Skeletal muscle tissue (tissue), 4 donors: ENCODE data around the gene SNCB. TPM values are rescaled to one million over a fixed set of nuclear protein-coding genes. Genes with fewer than 3 reads are reported as not detected.
A peak's percentile ranks its signal among the peaks of the same experiment; 100 is the strongest.

Experiments
- H3K27ac ChIP-seq: one replicate; pipeline ENCODE4 v1.7.0; 2013; ENCODE audit warnings: mild to moderate bottlenecking, low read depth, low read length, inconsistent platforms
- H3K27me3 ChIP-seq, 3 donors: one replicate each; pipeline ENCODE4 v1.7.0; 2013; ENCODE audit warnings: low read length in 3 of 3; ENCODE audit not compliant: control insufficient read depth in 3 of 3, insufficient read depth in 3 of 3
- H3K36me3 ChIP-seq, 3 donors: one replicate each; pipeline ENCODE4 v1.7.0; 2013; ENCODE audit warnings: low read length in 3 of 3; ENCODE audit not compliant: control insufficient read depth in 3 of 3, insufficient read depth in 3 of 3
- H3K4me1 ChIP-seq, 3 donors: one replicate each; pipeline ENCODE4 v1.7.0; 2013; ENCODE audit warnings: low read length in 3 of 3, mild to moderate bottlenecking in 3 of 3; ENCODE audit not compliant: control insufficient read depth in 3 of 3, insufficient read depth in 3 of 3
- H3K4me3 ChIP-seq, 3 donors: one replicate each; pipeline ENCODE4 v1.7.0; 2013; ENCODE audit warnings: low read length in 3 of 3
- H3K9ac ChIP-seq, 3 donors: one replicate each; pipeline ENCODE4 v1.7.0; 2013; ENCODE audit warnings: low read length in 3 of 3, mild to moderate bottlenecking in 3 of 3, moderate library complexity in 2 of 3, low read depth in 1 of 3
- H3K9me3 ChIP-seq, 3 donors: one replicate each; pipeline ENCODE4 v1.7.0; 2013; ENCODE audit warnings: low read length in 3 of 3; ENCODE audit not compliant: control insufficient read depth in 3 of 3
- total RNA-seq: library from RNA; depleted of rRNA; stranded (reverse); fragments of >200 nt; gene quantifications from one replicate; pipeline ENCODE4 v1.2.3, GENCODE V29; 2014
- donor health status: Osteomylitis.

Gene SNCB
- total RNA-seq, 1 donor from 2014 or later: not detected

DNA sequence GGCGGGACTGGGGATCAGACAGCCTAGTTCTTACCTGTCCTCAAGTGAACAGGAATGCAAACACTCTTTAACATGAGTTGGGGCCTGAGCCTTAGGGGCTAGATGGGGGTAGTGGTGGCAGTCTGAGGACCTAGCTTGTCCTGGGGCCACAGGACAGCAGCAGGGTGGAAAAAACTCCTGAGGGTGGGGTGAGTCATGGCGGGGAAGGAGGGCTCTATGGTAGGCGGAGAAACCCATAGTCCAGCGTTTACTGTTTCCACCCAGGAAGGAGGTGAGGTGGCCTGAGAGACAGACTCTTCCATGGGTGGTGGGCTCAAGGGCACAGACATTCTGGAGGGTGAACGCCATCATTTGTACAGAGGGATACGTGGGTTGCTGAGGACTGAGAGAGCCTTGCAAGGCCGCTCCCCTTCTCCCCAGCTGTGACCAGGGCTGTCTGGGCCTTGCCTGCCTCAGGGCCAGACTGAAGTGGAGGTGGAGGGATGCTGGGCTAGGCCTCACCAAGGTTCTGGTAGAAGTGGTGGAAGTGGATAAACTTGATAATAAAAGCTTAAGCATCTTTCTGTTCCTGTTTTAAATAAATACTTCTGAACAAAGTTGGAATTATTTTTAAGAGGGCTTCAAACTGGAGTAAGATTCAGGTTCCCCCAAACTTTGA is 15.8 kb upstream of the SNCB start:
- no peaks in the 10 kb centered on the region for H3K36me3 ChIP-seq
- H3K9ac ChIP-seq: peak overlapping the region; percentile 76 to 88 (median 83)
- peaks cover 17 to 29% (median 19%) of the 10 kb centered on the region in 3 donors for H3K4me1 ChIP-seq
- no peaks in the 10 kb centered on the region for H3K27me3 ChIP-seq
- H3K27ac ChIP-seq: peak overlapping the region; percentile 66
- H3K4me3 ChIP-seq: peak overlapping the region in 2 of 3 donors; percentile 73 to 83
- H3K9me3 ChIP-seq: no peaks in the 10 kb centered on the region

GRCh38 chr5:176644878-176645670 is 14.7 kb upstream of the SNCB start:
- Histone ChIP-seq H3K27me3 (no peaks in the 10 kb centered on the region), H3K27ac (no peak overlapping the region), H3K9me3 (no peaks in the 10 kb centered on the region), H3K4me1 (peaks cover 20 to 32% (median 26%) of the 10 kb centered on the region in 3 donors), H3K4me3 (no peak overlapping the region), H3K36me3 (no peaks in the 10 kb centered on the region), H3K9ac (peak overlapping the region in 1 of 3 donors; percentile 8)

- Histone ChIP-seq H3K4me3 (no peak overlapping the region), H3K27ac (no peak overlapping the region), H3K9ac (no peak overlapping the region), H3K36me3 (no peaks in the 10 kb centered on the region), H3K27me3 (no peaks in the 10 kb centered on the region), H3K9me3 (no peaks in the 10 kb centered on the region), H3K4me1 (peaks cover 26 to 36% (median 27%) of the 10 kb centered on the region in 3 donors)
Observed at GRCh38 chr5:176644294-176644693, 14.0 kb upstream of the SNCB start.

DNA sequence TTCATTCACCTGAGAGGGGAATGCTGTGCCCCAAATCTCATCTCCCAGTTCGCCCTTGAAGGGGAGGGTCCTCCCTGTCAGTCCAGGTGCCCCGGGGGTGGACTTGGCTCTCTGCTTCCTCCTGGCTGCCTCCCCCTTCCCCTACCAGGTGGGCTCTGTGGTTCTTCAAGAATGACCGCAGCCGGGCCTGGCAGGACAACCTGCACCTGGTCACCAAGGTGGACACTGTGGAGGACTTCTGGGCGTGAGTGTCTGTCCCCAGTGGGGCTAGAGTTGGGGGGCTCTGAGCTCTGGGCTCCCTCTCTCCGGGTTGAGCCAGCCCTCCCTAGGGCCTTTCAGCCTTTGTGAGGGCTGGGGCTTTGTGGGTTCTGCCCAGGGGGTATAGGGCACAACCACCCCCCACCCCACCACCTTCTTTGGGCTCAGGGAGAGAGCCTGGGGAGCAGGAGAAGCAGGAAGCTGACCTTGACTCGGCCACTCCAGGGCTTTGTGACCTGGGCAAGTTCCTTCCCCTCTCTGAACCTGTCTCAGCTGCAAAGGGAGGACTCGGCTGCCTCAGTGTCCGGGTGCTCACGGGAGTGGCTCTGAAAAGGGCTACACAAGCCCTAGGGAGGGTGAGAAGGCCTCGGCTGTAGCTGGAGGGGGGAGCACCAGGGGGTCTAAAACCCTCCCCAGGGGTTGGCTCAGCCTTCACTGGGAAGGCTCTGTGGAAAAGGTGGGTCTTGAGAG is 13.3 kb upstream of the SNCB start:
- no peak overlapping the region for H3K27ac ChIP-seq

DNA sequence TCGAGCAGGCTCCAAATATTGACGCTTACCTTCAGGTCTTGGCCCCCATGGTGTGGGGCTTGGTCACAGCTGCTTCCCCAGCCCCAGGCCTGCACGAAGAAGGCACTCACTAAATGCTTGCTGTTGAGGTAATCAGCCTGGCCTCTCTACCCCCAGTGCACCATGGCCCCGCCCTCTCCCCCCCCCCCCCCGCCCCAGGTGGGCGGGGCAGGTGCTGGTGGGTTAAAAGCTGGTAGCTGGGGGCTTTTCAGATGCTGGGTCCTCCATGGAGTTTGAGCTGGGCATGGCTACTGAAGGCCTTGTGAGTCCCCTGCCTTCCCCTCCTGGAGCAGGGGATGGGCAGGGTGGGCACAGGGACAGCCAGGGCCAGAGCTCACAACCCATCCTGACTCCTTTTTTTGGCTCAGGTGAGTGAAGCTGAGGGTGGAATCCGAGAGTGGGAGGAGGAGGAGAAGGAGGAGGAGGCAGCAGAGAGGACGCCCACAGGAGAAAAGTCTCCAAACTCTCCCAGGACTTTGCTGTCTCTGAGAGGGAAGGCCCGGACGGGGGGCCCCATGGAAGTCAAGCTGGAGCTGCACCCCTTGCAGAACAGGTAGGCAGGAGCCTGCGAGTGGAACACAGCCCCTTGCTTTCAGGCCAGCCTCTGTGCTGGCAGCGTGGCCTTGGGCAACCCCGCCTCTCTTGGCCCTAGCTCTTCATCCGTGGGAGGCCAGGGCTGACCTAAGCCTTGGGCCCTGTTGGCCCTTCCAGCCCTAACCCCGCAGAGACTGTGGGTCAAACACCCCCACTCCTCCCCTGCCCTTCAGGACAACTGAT is 12.5 kb upstream of the SNCB start:
- Histone ChIP-seq H3K27ac (no peak overlapping the region), H3K36me3 (no peaks in the 10 kb centered on the region), H3K9me3 (no peaks in the 10 kb centered on the region), H3K4me3 (no peak overlapping the region), H3K4me1 (peaks cover 17 to 26% (median 20%) of the 10 kb centered on the region in 3 donors), H3K9ac (no peak overlapping the region), H3K27me3 (no peaks in the 10 kb centered on the region)

More for the DNA sequence above, 13.3 kb upstream of the SNCB start:
- Histone ChIP-seq H3K36me3 (no peaks in the 10 kb centered on the region), H3K9me3 (no peaks in the 10 kb centered on the region), H3K9ac (no peak overlapping the region), H3K27me3 (no peaks in the 10 kb centered on the region), H3K4me1 (peaks cover 24 to 34% (median 27%) of the 10 kb centered on the region in 3 donors), H3K4me3 (no peak overlapping the region)

- Histone ChIP-seq H3K9me3 (no peaks in the 10 kb centered on the region), H3K36me3 (no peaks in the 10 kb centered on the region), H3K27me3 (no peaks in the 10 kb centered on the region), H3K4me1 (peaks cover 8 to 16% (median 9%) of the 10 kb centered on the region in 3 donors), H3K27ac (peak overlapping the region; percentile 45), H3K4me3 (no peak overlapping the region), H3K9ac (peak overlapping the region in 1 of 3 donors; percentile 64)
Observed at GRCh38 chr5:176640616-176641015, 10.3 kb upstream of the SNCB start.

DNA sequence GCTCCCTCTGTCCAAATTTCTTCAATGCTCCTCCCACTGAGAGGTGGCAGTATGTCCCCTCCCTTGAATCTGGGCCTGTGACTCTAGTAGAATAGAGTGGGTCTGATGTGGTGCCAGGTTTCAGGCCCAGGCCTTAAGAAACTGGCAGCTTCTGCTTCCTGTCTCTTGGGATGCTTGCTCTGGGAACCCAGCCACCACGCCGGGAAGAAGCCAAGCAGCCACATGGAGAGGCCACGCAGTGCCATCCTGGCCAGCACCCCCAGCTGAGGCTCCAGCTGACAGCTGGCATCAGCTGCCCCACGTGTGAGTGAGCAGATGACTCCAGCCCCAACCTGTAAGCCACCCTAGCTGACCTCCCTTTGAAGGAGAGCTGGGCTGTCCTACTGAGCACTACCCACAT is 9.6 kb upstream of the SNCB start:
- H3K9ac ChIP-seq: peak overlapping the region in 1 of 3 donors; percentile 64
- H3K27ac ChIP-seq: peak overlapping the region; percentile 45
- H3K4me1 ChIP-seq: peaks cover 8 to 16% (median 9%) of the 10 kb centered on the region in 3 donors
- no peaks in the 10 kb centered on the region for H3K9me3 ChIP-seq
- H3K36me3 ChIP-seq: no peaks in the 10 kb centered on the region
- H3K27me3 ChIP-seq: peaks cover 0 to 3% (median 3%) of the 10 kb centered on the region in 3 donors
- H3K4me3 ChIP-seq: no peak overlapping the region

- H3K27ac ChIP-seq: no peak overlapping the region
- H3K9me3 ChIP-seq: no peaks in the 10 kb centered on the region
- no peak overlapping the region for H3K4me3 ChIP-seq
- H3K4me1 ChIP-seq: peaks cover 8 to 16% (median 9%) of the 10 kb centered on the region in 3 donors
- H3K9ac ChIP-seq: no peak overlapping the region
- peaks cover 0 to 3% (median 3%) of the 10 kb centered on the region in 3 donors for H3K27me3 ChIP-seq
- H3K36me3 ChIP-seq: no peaks in the 10 kb centered on the region
Observed at GRCh38 chr5:176639208-176639607, 8.9 kb upstream of the SNCB start.

GRCh38 chr5:176638437-176638836 is 8.1 kb upstream of the SNCB start:
- no peak overlapping the region for H3K27ac ChIP-seq
- H3K4me1 ChIP-seq: peaks cover 8 to 16% (median 9%) of the 10 kb centered on the region in 3 donors
- no peaks in the 10 kb centered on the region for H3K36me3 ChIP-seq
- H3K9me3 ChIP-seq: no peaks in the 10 kb centered on the region
- H3K27me3 ChIP-seq: peaks cover 0 to 11% (median 3%) of the 10 kb centered on the region in 3 donors
- no peak overlapping the region for H3K4me3 ChIP-seq
- no peak overlapping the region for H3K9ac ChIP-seq
